ENCODE measurements around the gene MCIDAS.

GRCh38 chr5:55241746-55242145, 14.6 kb upstream of the MCIDAS start:
- no peak for TF ChIP-seq CTCF (IDR thresholded peaks at IDR 0.05)
- no peak for TF ChIP-seq POLR2A (IDR thresholded peaks at IDR 0.05)

Data from breast epithelium (tissue), 3 donors.